GM23338 (cell line): ENCODE measurements around the gene FOXF1. TPM values are rescaled to one million over a fixed set of nuclear protein-coding genes. Genes with fewer than 3 reads are reported as not detected.

Experiments
- ATAC-seq: fragments of 200-7000 bp; cut with Tn5 transposase; 3 replicates; pipeline ENCODE4 v1.9.1; 2020
- DNase-seq: peaks from one replicate; pipeline ENCODE4 v3.0.0-alpha.2; 2015; ENCODE audit warnings: low spot score
- H2AFZ ChIP-seq: fragments of 200-600 bp; sonication (generic); 2 replicates; pipeline ENCODE4 v1.8.0; 2016; ENCODE audit warnings: antibody characterized with exemption, mild to moderate bottlenecking, moderate library complexity
- H3F3A ChIP-seq: fragments of 200-600 bp; sonication (generic); replicated peaks from 2 replicates; pipeline ENCODE4 v1.8.0; 2017; ENCODE audit warnings: antibody characterized with exemption, mixed run types, low read depth
- H3K27ac ChIP-seq: fragments of 200-600 bp; sonication (generic); 2 replicates; pipeline ENCODE4 v1.6.1; 2016; ENCODE audit warnings: low read depth
- H3K27me3 ChIP-seq: fragments of 200-600 bp; sonication (generic); 2 replicates; pipeline ENCODE4 v1.8.0; 2016; ENCODE audit warnings: mild to moderate bottlenecking, mixed run types, moderate library complexity; ENCODE audit not compliant: insufficient read depth
- H3K36me3 ChIP-seq: fragments of 200-600 bp; sonication (generic); 2 replicates; pipeline ENCODE4 v1.8.0; 2016; ENCODE audit warnings: mild to moderate bottlenecking; ENCODE audit not compliant: insufficient read depth
- H3K4me1 ChIP-seq: fragments of 200-600 bp; sonication (generic); 2 replicates; pipeline ENCODE4 v1.8.0; 2016; ENCODE audit warnings: mild to moderate bottlenecking, moderate library complexity; ENCODE audit not compliant: insufficient read depth
- H3K4me2 ChIP-seq: fragments of 200-600 bp; sonication (generic); 2 replicates; pipeline ENCODE4 v1.7.1; 2017; ENCODE audit warnings: mixed run types
- H3K4me3 ChIP-seq: fragments of 200-600 bp; sonication (generic); 2 replicates; pipeline ENCODE4 v1.6.1; 2016; ENCODE audit warnings: mixed run types
- H3K79me2 ChIP-seq: fragments of 200-600 bp; sonication (generic); replicated peaks from 2 replicates; pipeline ENCODE4 v1.8.0; 2017; ENCODE audit warnings: mild to moderate bottlenecking; ENCODE audit not compliant: insufficient read depth
- H3K9me2 ChIP-seq: fragments of 200-600 bp; sonication (generic); 2 replicates; pipeline ENCODE4 v1.8.0; 2017; ENCODE audit not compliant: insufficient read depth
- H4K20me1 ChIP-seq: fragments of 200-600 bp; sonication (generic); replicated peaks from 2 replicates; pipeline ENCODE4 v1.8.0; 2017; ENCODE audit warnings: mild to moderate bottlenecking; ENCODE audit not compliant: insufficient read depth
- H3K27ac Mint-ChIP-seq: 2 replicates; pipeline ENCODE4 v1.8.0; 2020; ENCODE audit warnings: inconsistent platforms, mild to moderate bottlenecking, moderate library complexity, mixed read lengths
- H3K27me3 Mint-ChIP-seq: 3 replicates; pipeline ENCODE4 v1.8.0; 2022; ENCODE audit warnings: low read depth, mild to moderate bottlenecking, moderate library complexity, mixed read lengths, inconsistent platforms; ENCODE audit not compliant: insufficient read depth, poor library complexity
- H3K36me3 Mint-ChIP-seq: 3 replicates; pipeline ENCODE4 v1.8.0; 2021; ENCODE audit warnings: low read depth, mild to moderate bottlenecking, inconsistent platforms, moderate library complexity, mixed read lengths
- H3K4me1 Mint-ChIP-seq: 3 replicates; pipeline ENCODE4 v1.8.0; 2020; ENCODE audit warnings: mild to moderate bottlenecking, inconsistent platforms, mixed read lengths
- H3K4me3 Mint-ChIP-seq: 3 replicates; pipeline ENCODE4 v1.8.0; 2021; ENCODE audit warnings: moderate library complexity, mild to moderate bottlenecking, inconsistent platforms, mixed read lengths
- H3K9me3 Mint-ChIP-seq: 3 replicates; pipeline ENCODE4 v1.8.0; 2020; ENCODE audit warnings: moderate library complexity, mild to moderate bottlenecking, inconsistent platforms, mixed read lengths
- ETS1 ChIP-seq: IDR thresholded peaks from 2 replicates; pipeline ENCODE4 v1.6.1; 2016; ENCODE audit warnings: antibody characterized with exemption
- EZH2 ChIP-seq: fragments of 200-600 bp; sonication (generic); IDR thresholded peaks from one replicate; pipeline ENCODE4 v1.8.0; 2017; ENCODE audit warnings: antibody characterized with exemption, mild to moderate bottlenecking, low read depth; ENCODE audit not compliant: unreplicated experiment
- STAT1 ChIP-seq: IDR thresholded peaks from one replicate; pipeline ENCODE4 v1.6.1; 2016; ENCODE audit warnings: antibody characterized with exemption; ENCODE audit not compliant: unreplicated experiment
- polyA plus RNA-seq: library from polyadenylated mRNA; unstranded; fragments of >200 nt; fragmentation: Nextera tagmentation; extraction: Ambion mirVana; gene quantifications from 2 replicates; pipeline ENCODE4 v1.2.1, GENCODE V29; 2016
- total RNA-seq: library from RNA; depleted of rRNA; stranded (reverse); fragments of >200 nt; shearing (Covaris generic); gene quantifications from 2 replicates; pipeline ENCODE4 v1.2.3, GENCODE V29; 2014
- TF ChIP-seq, protein P1 (sequence below): fragments of 250-450 bp; sonication (Bioruptor Pico); IDR thresholded peaks from 2 replicates; pipeline ENCODE4 v1.5.0; 2020; ENCODE audit warnings: mild to moderate bottlenecking, moderate library complexity

FOXF1 gene
- total and polyA plus RNA-seq, 2 experiments from 2014 or later, result 0.10 to 0.15 TPM

GRCh38 chr16:86499889-86500707, 10.2 kb upstream of the FOXF1 start:
- Mint-ChIP-seq H3K27ac (no peak overlapping the region), H3K9me3 (peaks cover 4% of the 10 kb centered on the region; the same call in 2 of the 3 replicates), H3K36me3 (no peaks in the 10 kb centered on the region), H3K4me3 (no peak overlapping the region), H3K4me1 (peaks cover 41% of the 10 kb centered on the region), H3K27me3 (peaks cover 99% of the 10 kb centered on the region)
- Histone ChIP-seq H3K9me2 (no peaks in the 10 kb centered on the region), H4K20me1 (peaks cover 31% of the 10 kb centered on the region), H3K79me2 (no peaks in the 10 kb centered on the region), H3K27ac (no peak overlapping the region), H2AFZ (no peak overlapping the region), H3F3A (peaks cover 25% of the 10 kb centered on the region; the same call in 1 of the 2 replicates), H3K4me3 (peak overlapping the region; percentile 41), H3K4me2 (peak overlapping the region; percentile 72), H3K4me1 (peaks cover 46% of the 10 kb centered on the region), H3K27me3 (peaks cover 100% of the 10 kb centered on the region), H3K36me3 (no peaks in the 10 kb centered on the region)
- peak; percentile 68 for DNase-seq
- peak; percentile 66 for TF ChIP-seq EZH2
- no peak for TF ChIP-seq STAT1
- ATAC-seq, result peak; percentile 2; the same call in 1 of the 3 replicates

DNA sequence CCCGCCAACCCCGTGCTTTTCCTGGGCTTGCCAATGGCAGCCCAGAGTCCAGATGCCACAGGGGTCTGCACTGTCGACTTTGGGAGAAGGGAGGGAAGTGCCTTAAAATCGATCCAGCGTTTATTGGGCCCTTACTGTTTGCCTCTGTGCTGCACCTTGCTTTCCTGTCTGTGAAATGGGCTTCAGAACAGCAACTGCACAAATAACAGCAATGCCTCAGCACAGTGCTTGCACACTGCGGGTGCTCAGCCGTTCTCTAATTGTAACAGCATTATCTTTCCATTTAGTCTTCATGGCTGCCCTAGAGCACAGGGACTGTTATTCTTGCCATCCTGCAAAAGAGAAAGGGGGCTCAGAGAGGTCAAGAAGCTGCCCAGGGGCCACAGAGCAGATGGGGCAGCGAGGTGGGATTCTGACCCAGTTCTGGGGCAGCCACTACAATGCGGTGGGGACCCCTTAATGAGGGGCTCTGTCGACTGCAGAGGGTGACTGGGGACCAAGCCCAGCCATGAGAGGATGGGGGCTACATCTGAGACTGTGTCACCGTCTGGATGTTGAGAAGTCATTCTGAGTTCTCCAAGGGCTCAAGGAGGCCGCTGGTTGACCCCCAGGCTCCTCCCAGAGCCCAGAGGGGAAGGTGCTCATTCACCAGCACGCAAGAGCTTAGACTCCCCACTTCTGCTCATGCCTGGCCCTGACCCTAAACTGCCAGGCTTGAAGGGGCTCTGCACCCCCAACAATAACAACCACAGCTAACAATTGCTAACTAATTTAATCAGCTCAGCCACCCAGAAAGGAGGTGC, 9.4 kb upstream of the FOXF1 start:
- peaks cover 25% of the 10 kb centered on the region; the same call in 1 of the 2 replicates for H3F3A ChIP-seq
- no peaks in the 10 kb centered on the region for H3K36me3 Mint-ChIP-seq
- H3K4me3 ChIP-seq, result peak overlapping the region; percentile 41; the same call in 1 of the 2 replicates
- H3K4me2 ChIP-seq, result peak overlapping the region; percentile 72; the same call in 1 of the 2 replicates
- ATAC-seq, result no peak
- H3K9me3 Mint-ChIP-seq, result peaks cover 6% of the 10 kb centered on the region; the same call in 2 of the 3 replicates
- H3K4me1 ChIP-seq, result peaks cover 41% of the 10 kb centered on the region
- peaks cover 37% of the 10 kb centered on the region for H3K4me1 Mint-ChIP-seq
- H3K4me3 Mint-ChIP-seq, result no peak overlapping the region
- peaks cover 29% of the 10 kb centered on the region for H4K20me1 ChIP-seq
- peaks cover 98% of the 10 kb centered on the region for H3K27me3 Mint-ChIP-seq
- H3K27me3 ChIP-seq, result peaks cover 100% of the 10 kb centered on the region
- H3K79me2 ChIP-seq, result no peaks in the 10 kb centered on the region
- no peak overlapping the region for H2AFZ ChIP-seq
- H3K9me2 ChIP-seq, result no peaks in the 10 kb centered on the region
- H3K27ac ChIP-seq, result no peak overlapping the region
- H3K27ac Mint-ChIP-seq, result no peak overlapping the region
- DNase-seq, result no peak
- no peaks in the 10 kb centered on the region for H3K36me3 ChIP-seq
- peak; percentile 59 for TF ChIP-seq EZH2
- TF ChIP-seq STAT1, result no peak
- TF ChIP-seq, protein P1, sequence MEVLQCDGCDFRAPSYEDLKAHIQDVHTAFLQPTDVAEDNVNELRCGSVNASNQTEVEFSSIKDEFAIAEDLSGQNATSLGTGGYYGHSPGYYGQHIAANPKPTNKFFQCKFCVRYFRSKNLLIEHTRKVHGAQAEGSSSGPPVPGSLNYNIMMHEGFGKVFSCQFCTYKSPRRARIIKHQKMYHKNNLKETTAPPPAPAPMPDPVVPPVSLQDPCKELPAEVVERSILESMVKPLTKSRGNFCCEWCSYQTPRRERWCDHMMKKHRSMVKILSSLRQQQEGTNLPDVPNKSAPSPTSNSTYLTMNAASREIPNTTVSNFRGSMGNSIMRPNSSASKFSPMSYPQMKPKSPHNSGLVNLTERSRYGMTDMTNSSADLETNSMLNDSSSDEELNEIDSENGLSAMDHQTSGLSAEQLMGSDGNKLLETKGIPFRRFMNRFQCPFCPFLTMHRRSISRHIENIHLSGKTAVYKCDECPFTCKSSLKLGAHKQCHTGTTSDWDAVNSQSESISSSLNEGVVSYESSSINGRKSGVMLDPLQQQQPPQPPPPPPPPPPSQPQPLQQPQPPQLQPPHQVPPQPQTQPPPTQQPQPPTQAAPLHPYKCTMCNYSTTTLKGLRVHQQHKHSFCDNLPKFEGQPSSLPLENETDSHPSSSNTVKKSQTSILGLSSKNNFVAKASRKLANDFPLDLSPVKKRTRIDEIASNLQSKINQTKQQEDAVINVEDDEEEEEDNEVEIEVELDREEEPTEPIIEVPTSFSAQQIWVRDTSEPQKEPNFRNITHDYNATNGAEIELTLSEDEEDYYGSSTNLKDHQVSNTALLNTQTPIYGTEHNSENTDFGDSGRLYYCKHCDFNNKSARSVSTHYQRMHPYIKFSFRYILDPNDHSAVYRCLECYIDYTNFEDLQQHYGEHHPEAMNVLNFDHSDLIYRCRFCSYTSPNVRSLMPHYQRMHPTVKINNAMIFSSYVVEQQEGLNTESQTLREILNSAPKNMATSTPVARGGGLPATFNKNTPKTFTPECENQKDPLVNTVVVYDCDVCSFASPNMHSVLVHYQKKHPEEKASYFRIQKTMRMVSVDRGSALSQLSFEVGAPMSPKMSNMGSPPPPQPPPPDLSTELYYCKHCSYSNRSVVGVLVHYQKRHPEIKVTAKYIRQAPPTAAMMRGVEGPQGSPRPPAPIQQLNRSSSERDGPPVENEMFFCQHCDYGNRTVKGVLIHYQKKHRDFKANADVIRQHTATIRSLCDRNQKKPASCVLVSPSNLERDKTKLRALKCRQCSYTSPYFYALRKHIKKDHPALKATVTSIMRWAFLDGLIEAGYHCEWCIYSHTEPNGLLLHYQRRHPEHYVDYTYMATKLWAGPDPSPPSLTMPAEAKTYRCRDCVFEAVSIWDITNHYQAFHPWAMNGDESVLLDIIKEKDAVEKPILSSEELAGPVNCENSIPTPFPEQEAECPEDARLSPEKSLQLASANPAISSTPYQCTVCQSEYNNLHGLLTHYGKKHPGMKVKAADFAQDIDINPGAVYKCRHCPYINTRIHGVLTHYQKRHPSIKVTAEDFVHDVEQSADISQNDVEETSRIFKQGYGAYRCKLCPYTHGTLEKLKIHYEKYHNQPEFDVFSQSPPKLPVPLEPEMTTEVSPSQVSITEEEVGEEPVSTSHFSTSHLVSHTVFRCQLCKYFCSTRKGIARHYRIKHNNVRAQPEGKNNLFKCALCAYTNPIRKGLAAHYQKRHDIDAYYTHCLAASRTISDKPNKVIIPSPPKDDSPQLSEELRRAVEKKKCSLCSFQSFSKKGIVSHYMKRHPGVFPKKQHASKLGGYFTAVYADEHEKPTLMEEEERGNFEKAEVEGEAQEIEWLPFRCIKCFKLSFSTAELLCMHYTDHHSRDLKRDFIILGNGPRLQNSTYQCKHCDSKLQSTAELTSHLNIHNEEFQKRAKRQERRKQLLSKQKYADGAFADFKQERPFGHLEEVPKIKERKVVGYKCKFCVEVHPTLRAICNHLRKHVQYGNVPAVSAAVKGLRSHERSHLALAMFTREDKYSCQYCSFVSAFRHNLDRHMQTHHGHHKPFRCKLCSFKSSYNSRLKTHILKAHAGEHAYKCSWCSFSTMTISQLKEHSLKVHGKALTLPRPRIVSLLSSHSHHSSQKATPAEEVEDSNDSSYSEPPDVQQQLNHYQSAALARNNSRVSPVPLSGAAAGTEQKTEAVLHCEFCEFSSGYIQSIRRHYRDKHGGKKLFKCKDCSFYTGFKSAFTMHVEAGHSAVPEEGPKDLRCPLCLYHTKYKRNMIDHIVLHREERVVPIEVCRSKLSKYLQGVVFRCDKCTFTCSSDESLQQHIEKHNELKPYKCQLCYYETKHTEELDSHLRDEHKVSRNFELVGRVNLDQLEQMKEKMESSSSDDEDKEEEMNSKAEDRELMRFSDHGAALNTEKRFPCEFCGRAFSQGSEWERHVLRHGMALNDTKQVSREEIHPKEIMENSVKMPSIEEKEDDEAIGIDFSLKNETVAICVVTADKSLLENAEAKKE (CRISPR knock-in tag), result no peak
- no peak for TF ChIP-seq ETS1
